HEK293 (cell line): ENCODE results near the gene LILRA6.

Source experiments
- AEBP2 ChIP-seq: fragments of 450-650 bp; formaldehyde crosslinking; IDR thresholded peaks from 2 replicates; pipeline ENCODE4 v1.5.1; 2016; ENCODE audit warnings: missing biosample characterization, missing genetic modification characterization, borderline replicate concordance
- SP7 ChIP-seq: fragments of 450-650 bp; formaldehyde crosslinking; IDR thresholded peaks from 2 replicates; pipeline ENCODE4 v1.5.1; 2016; ENCODE audit warnings: missing biosample characterization, missing genetic modification characterization

DNA sequence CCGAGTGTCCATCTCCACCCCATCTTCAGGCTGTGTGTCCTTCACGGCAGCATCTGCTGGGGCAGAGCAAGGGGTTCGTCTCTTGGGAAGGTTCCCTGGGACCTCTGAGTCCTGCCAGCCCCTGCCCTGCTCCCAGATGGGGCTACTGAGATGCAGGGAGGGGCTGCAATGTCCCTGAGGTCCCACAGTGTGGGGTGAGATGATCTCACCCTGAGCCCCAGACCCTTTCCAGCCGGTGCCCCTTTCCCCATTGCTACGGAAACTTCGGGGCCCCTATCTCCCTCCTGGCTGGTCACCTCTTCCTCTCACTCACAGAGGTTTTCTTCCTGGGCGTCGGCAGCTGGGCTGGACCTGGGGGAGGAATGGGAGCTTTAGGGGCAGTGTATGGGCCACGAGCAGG, 33.4 kb upstream of the LILRA6 start:
- no peak for TF ChIP-seq SP7 (tag by site-specific recombination)
- TF ChIP-seq AEBP2, result no peak
